K562 (cell line): ENCODE measurements around the gene NEUROG1. TPM values are rescaled to one million over a fixed set of nuclear protein-coding genes. Genes with fewer than 3 reads are reported as not detected.

Experiments used
- ATAC-seq: fragments of 200-7000 bp; cut with Tn5 transposase; 3 replicates; pipeline ENCODE4 v1.9.1; 2020; ENCODE audit warnings: moderate library complexity
- BruUV-seq: library from RNA; stranded (reverse); fragments of 400-500 nt; replicated peaks from 2 replicates; lab custom pipeline; 2021; lab: Mats Ljungman, UMichigan
- CTCF ChIA-PET: fragments of 300-600 bp; formaldehyde crosslinking; extraction: SDS; loops from one replicate; lab custom pipeline; 2021; ENCODE audit warnings: low intra/inter-chr PET ratio; lab: Yijun Ruan, JAX
- POLR2A ChIA-PET: fragments of 300-600, 350-650 bp; sonication (Branson Sonifier 250); formaldehyde crosslinking; extraction: SDS; loops from one replicate; lab custom pipeline; 2021; ENCODE audit warnings: antibody characterized with exemption, inconsistent platforms; lab: Yijun Ruan, JAX
- DNase-seq, 4 experiments: peaks; one replicate each; pipeline versions ENCODE4 v3.0.0 to v3.0.0-alpha.2; 2011 to 2018; ENCODE audit warnings: low spot score in 3 of 4, mixed read lengths in 3 of 4; ENCODE audit errors: extremely low read depth in 1 of 4
- FAIRE-seq: peaks from 2 replicates; lab custom pipeline; 2011; peaks lifted over from hg19 to GRCh38; lab: Jason Lieb, UNC
- H2AFZ ChIP-seq: 2 replicates; pipeline ENCODE4 v1.6.0; 2011; ENCODE audit warnings: low read depth, low read length, control low read depth, inconsistent platforms
- H3K27ac ChIP-seq: fragments of 200-600 bp; 3 replicates; pipeline ENCODE4 v1.8.0; 2011; ENCODE audit warnings: low read depth, mild to moderate bottlenecking, control low read depth, inconsistent platforms, low read length, moderate library complexity, mixed read lengths; ENCODE audit errors: extremely low read depth
- H3K27me3 ChIP-seq, 2 experiments: fragments of 300-600 bp in 1 of 2; 2 replicates in 1 of 2; 3 replicates in 1 of 2; pipeline versions ENCODE4 v1.6.0 to v1.8.0; 2011; ENCODE audit warnings: inconsistent platforms in 2 of 2, low read length in 2 of 2, mild to moderate bottlenecking in 1 of 2, mixed read lengths in 1 of 2, moderate library complexity in 1 of 2; ENCODE audit not compliant: control insufficient read depth in 2 of 2, insufficient read depth in 2 of 2
- H3K36me3 ChIP-seq: fragments of 300-600 bp; 3 replicates; pipeline ENCODE4 v1.8.0; 2011; ENCODE audit warnings: mild to moderate bottlenecking, low read length, inconsistent platforms; ENCODE audit not compliant: control insufficient read depth, insufficient read depth
- H3K4me1 ChIP-seq, 2 experiments: fragments of 200-600 bp in 1 of 2; replicated peaks in 1 of 2; 2 replicates in 1 of 2; 3 replicates in 1 of 2; pipeline versions ENCODE4 v1.5.1 to v1.8.0; 2011; ENCODE audit warnings: inconsistent platforms in 2 of 2, low read length in 2 of 2, mild to moderate bottlenecking in 1 of 2, mixed read lengths in 1 of 2, moderate library complexity in 1 of 2; ENCODE audit not compliant: control insufficient read depth in 2 of 2, insufficient read depth in 2 of 2
- H3K4me2 ChIP-seq: 2 replicates; pipeline ENCODE4 v1.6.1; 2011; ENCODE audit warnings: low read length, control low read depth, inconsistent platforms, mixed read lengths; ENCODE audit not compliant: insufficient read depth
- H3K4me3 ChIP-seq: fragments of 200-600 bp; sonication (generic), shearing (Covaris generic); 2 replicates; pipeline ENCODE4 v1.5.1; 2016; ENCODE audit warnings: control low read depth, inconsistent platforms
- H3K79me2 ChIP-seq: fragments of 200-600 bp; 3 replicates; pipeline ENCODE4 v1.8.0; 2011; ENCODE audit warnings: low read length, inconsistent platforms; ENCODE audit not compliant: control insufficient read depth, insufficient read depth
- H3K9ac ChIP-seq, 2 experiments: 2 replicates each; pipeline versions ENCODE4 v1.6.0 to v1.6.1; 2011; ENCODE audit warnings: low read depth in 2 of 2, low read length in 2 of 2, control low read depth in 1 of 2, inconsistent platforms in 1 of 2, mild to moderate bottlenecking in 1 of 2, mixed read lengths in 1 of 2; ENCODE audit not compliant: insufficient read depth in 1 of 2
- H3K9me1 ChIP-seq: one replicate; pipeline ENCODE4 v1.6.0; 2011; ENCODE audit warnings: inconsistent platforms, mild to moderate bottlenecking, low read length, moderate library complexity; ENCODE audit not compliant: control insufficient read depth, insufficient read depth
- H3K9me3 ChIP-seq: replicated peaks from 2 replicates; pipeline ENCODE4 v1.5.1; 2011; ENCODE audit warnings: low read depth, low read length, inconsistent platforms; ENCODE audit not compliant: control insufficient read depth, insufficient read depth
- H4K20me1 ChIP-seq: replicated peaks from 2 replicates; pipeline ENCODE4 v1.6.1; 2011; ENCODE audit warnings: low read length, inconsistent platforms, mixed read lengths; ENCODE audit not compliant: control insufficient read depth, insufficient read depth
- CEBPZ ChIP-seq: fragments of 150-350 bp; IDR thresholded peaks from 2 replicates; pipeline ENCODE4 v1.6.1; 2014; ENCODE audit warnings: low read depth, mild to moderate bottlenecking, low read length, borderline replicate concordance
- FOXA3 ChIP-seq, 2 experiments: fragments of 450-650 bp in 1 of 2; sonication (generic) in 1 of 2; formaldehyde crosslinking; IDR thresholded peaks in 1 of 2; conservative IDR thresholded peaks in 1 of 2; 2 replicates each; pipeline versions ENCODE4 v1.4.0 to v1.8.0; 2020 to 2022; ENCODE audit warnings: mild to moderate bottlenecking in 2 of 2, missing genetic modification reagents in 1 of 2
- ZBED1 ChIP-seq: IDR thresholded peaks from 2 replicates; pipeline ENCODE4 v1.6.1; 2014
- ZNF224 ChIP-seq: sonication (generic); formaldehyde crosslinking; IDR thresholded peaks from 2 replicates; pipeline ENCODE4 v1.8.0; 2022; ENCODE audit warnings: mild to moderate bottlenecking, missing genetic modification reagents
- ZNF263 ChIP-seq: sonication (generic); formaldehyde crosslinking; IDR thresholded peaks from 2 replicates; pipeline ENCODE4 v1.8.0; 2022; ENCODE audit warnings: mild to moderate bottlenecking, missing genetic modification reagents, borderline replicate concordance
- WGBS: fragments of 100-300 bp; shearing (Covaris generic); methylation state at CpG from one replicate; pipeline ENCODE4 v1.1.6; 2016; ENCODE audit warnings: low coverage, mixed read lengths; ENCODE audit not compliant: insufficient coverage; ENCODE audit errors: missing lambda C conversion rate; 5-methylcytosine and 5-hydroxymethylcytosine counted together
- in situ Hi-C: fragments of 300-500 bp; cut with MboI; formaldehyde crosslinking; loops from 4 replicates; pipeline ENCODE4 v1.15.0; 2018; ENCODE audit warnings: inconsistent platforms, mixed read lengths
- intact Hi-C: fragments of 100-400 bp; cut with micrococcal nuclease; formaldehyde crosslinking; loops from 2 replicates; pipeline ENCODE4 v1.14.2; 2022
- polyA plus RNA-seq, 8 experiments: library from polyadenylated mRNA; depleted of rRNA in 4 of 8; stranded (reverse) in 5 of 8; unstranded in 3 of 8; fragments of >200 nt; fragmentation: Nextera tagmentation in 2 of 8; fragmentation: Illumina TruSeq in 1 of 8; extraction: Ambion mirVana in 2 of 8; extraction: Trizol in 1 of 8; gene quantifications; 2 replicates each; pipeline versions ENCODE4 v1.2.1 to v1.2.3, GENCODE V29; 2011 to 2014; ENCODE audit warnings: inconsistent platforms in 1 of 8, missing spikeins in 1 of 8
- total RNA-seq, 7 experiments: library from RNA; depleted of rRNA in 6 of 7; stranded (reverse); fragments of >200 nt in 6 of 7; fragmentation: Illumina TruSeq in 2 of 7; extraction: Trizol in 2 of 7; gene quantifications; 2 replicates each; pipeline versions ENCODE4 v1.2.1 to v1.2.3, GENCODE V29; 2011 to 2021; ENCODE audit warnings: low replicate concordance in 1 of 7

The NEUROG1 gene
- total and polyA plus RNA-seq, 9 of the 15 experiments (the other 6 are each of a cell fraction or from before 2014, with no cell fraction given) = not detected

GRCh38 chr5:135549413-135549812, 13.6 kb upstream of the NEUROG1 start:
- DNase-seq (no peak), FAIRE-seq (no peak), ATAC-seq (no peak)
- BruUV-seq = no TSS peak
- POLR2A ChIA-PET = interaction anchor here (0.7 to 1.0 kb wide), 3 partner anchors 83 to 102 kb away, joined by 3 to 4 read pairs (median 3); no protein-coding TSS in a partner anchor
- Histone ChIP-seq H3K9ac (peak overlapping the region in 1 of 2 experiments; percentile 39; a peak in 1 of 4 replicates), H2AFZ (no peak overlapping the region), H3K4me2 (no peak overlapping the region), H3K27me3 (peaks cover 0 to 25% of the 10 kb centered on the region in 2 experiments; a peak in 4 of 5 replicates), H4K20me1 (peaks cover 8% of the 10 kb centered on the region; the same call in 1 of the 2 replicates), H3K4me1 (peaks cover 3% of the 10 kb centered on the region in 2 experiments; a peak in 2 of 5 replicates), H3K79me2 (no peaks in the 10 kb centered on the region), H3K4me3 (no peak overlapping the region), H3K27ac (no peak overlapping the region), H3K9me3 (no peaks in the 10 kb centered on the region), H3K36me3 (no peaks in the 10 kb centered on the region), H3K9me1 (no peaks in the 10 kb centered on the region)
- WGBS = 6% methylated on average over 4 of the region's 4 CpGs
- TF ChIP-seq ZBED1 (no peak), ZNF263 (peak; percentile 81)
- intact Hi-C loops (no loop called here), in situ Hi-C loops (no loop called here)
- CTCF ChIA-PET = interaction anchor here (4.0 kb wide), 1 partner anchor 83 kb away, joined by 51 read pairs; no protein-coding TSS in a partner anchor

- in situ Hi-C loops = no loop called here
- ChIA-PET POLR2A (interaction anchor here (0.8 kb wide), 1 partner anchor 90 kb away, joined by 3 read pairs; no protein-coding TSS in a partner anchor), CTCF (no interaction called here)
- Histone ChIP-seq H3K4me1 (peaks cover 0 to 10% of the 10 kb centered on the region in 2 experiments; a peak in 2 of 5 replicates), H3K27ac (no peak overlapping the region), H3K9ac (no peak overlapping the region), H3K27me3 (peaks cover 0 to 25% of the 10 kb centered on the region in 2 experiments; a peak in 4 of 5 replicates), H3K9me3 (no peaks in the 10 kb centered on the region), H3K79me2 (no peaks in the 10 kb centered on the region), H2AFZ (no peak overlapping the region), H3K4me2 (no peak overlapping the region), H3K4me3 (no peak overlapping the region), H4K20me1 (peaks cover 8% of the 10 kb centered on the region; the same call in 1 of the 2 replicates), H3K9me1 (no peaks in the 10 kb centered on the region), H3K36me3 (no peaks in the 10 kb centered on the region)
- DNase-seq (no peak), FAIRE-seq (no peak), ATAC-seq (no peak)
- 9% methylated on average over 8 of the region's 8 CpGs for WGBS
- no TSS peak for BruUV-seq
- intact Hi-C loops = no loop called here
- TF ChIP-seq CEBPZ (no peak), FOXA3 (CRISPR knock-in tag; conservative IDR thresholded peaks at IDR 0.05 in 1 of 2, IDR thresholded peaks at IDR 0.05 in 1 of 2) (no peak), ZNF224 (CRISPR knock-in tag) (no peak)
Measured at GRCh38 chr5:135547590-135548254, 12.0 kb upstream of the NEUROG1 start.
